KMS-11 (cell line): ENCODE data around the gene ST8SIA2.

Experiments
- H2AFZ ChIP-seq: fragments of 200-600 bp; sonication (generic); 2 replicates; pipeline ENCODE4 v1.6.1; 2016; ENCODE audit warnings: antibody characterized with exemption, mixed run types, low read depth
- H3K27ac ChIP-seq: fragments of 200-600 bp; sonication (generic); 2 replicates; pipeline ENCODE4 v1.6.1; 2016; ENCODE audit warnings: mild to moderate bottlenecking, mixed run types
- H3K27me3 ChIP-seq: fragments of 200-600 bp; sonication (generic); 2 replicates; pipeline ENCODE4 v1.6.1; 2017; ENCODE audit warnings: mild to moderate bottlenecking, low read depth, mixed run types, moderate library complexity; ENCODE audit not compliant: insufficient read depth
- H3K36me3 ChIP-seq: fragments of 200-600 bp; sonication (generic); 2 replicates; pipeline ENCODE4 v1.6.1; 2017; ENCODE audit warnings: mild to moderate bottlenecking, mixed run types; ENCODE audit not compliant: insufficient read depth
- H3K4me1 ChIP-seq: fragments of 200-600 bp; sonication (generic); 2 replicates; pipeline ENCODE4 v1.6.1; 2016; ENCODE audit warnings: mild to moderate bottlenecking, low read depth, mixed run types; ENCODE audit not compliant: poor library complexity, severe bottlenecking
- H3K4me2 ChIP-seq: fragments of 200-600 bp; sonication (generic); 2 replicates; pipeline ENCODE4 v1.7.0; 2016; ENCODE audit warnings: mild to moderate bottlenecking, mixed run types
- H3K4me3 ChIP-seq: fragments of 200-600 bp; sonication (generic); IDR thresholded peaks from 2 replicates; pipeline ENCODE4 v1.6.1; 2017; ENCODE audit warnings: low read depth, low read length, mixed read lengths; ENCODE audit not compliant: insufficient read depth
- H3K79me2 ChIP-seq: fragments of 200-600 bp; sonication (generic); 2 replicates; pipeline ENCODE4 v1.6.1; 2016; ENCODE audit warnings: low read depth, mixed run types; ENCODE audit not compliant: insufficient read depth
- H3K9ac ChIP-seq: fragments of 200-600 bp; sonication (generic); 2 replicates; pipeline ENCODE4 v1.6.1; 2016; ENCODE audit warnings: mild to moderate bottlenecking, mixed run types
- H4K20me1 ChIP-seq: fragments of 200-600 bp; sonication (generic); 2 replicates; pipeline ENCODE4 v1.6.1; 2016; ENCODE audit warnings: mild to moderate bottlenecking, mixed run types; ENCODE audit not compliant: insufficient read depth
- CTCF ChIP-seq: fragments of 200-600 bp; sonication (generic); conservative IDR thresholded peaks from 2 replicates; pipeline ENCODE4 v1.6.1; 2017; ENCODE audit warnings: low read depth, mild to moderate bottlenecking, antibody characterized with exemption, low read length, moderate library complexity, mixed read lengths

ST8SIA2 gene

GRCh38 chr15:92393071-92393979, at the start of gene ST8SIA2:
Gene ST8SIA2, plus strand, starts transcription at chr15:92393881. Its CDS starts 184 bp downstream, at chr15:92394065.
- Histone ChIP-seq H3K27me3 (no peaks in the 10 kb centered on the region), H3K4me1 (peaks cover 24% of the 10 kb centered on the region), H2AFZ (peak within 1 kb of the TSS; percentile 56), H3K36me3 (no peaks in the 10 kb centered on the region), H4K20me1 (0 out of 2 replicates have a peak, but pooled peaks cover 3% of the 10 kb centered on the region), H3K4me3 (no peak within 1 kb of the TSS), H3K9ac (peak within 1 kb of the TSS; percentile 89), H3K27ac (peak within 1 kb of the TSS; percentile 93), H3K4me2 (peak within 1 kb of the TSS; percentile 87), H3K79me2 (peaks cover 45% of the 10 kb centered on the region)
- TF ChIP-seq CTCF = no peak

GRCh38 chr15:92343924-92344643, 49.6 kb upstream of the ST8SIA2 start:
- H4K20me1 ChIP-seq = no peaks in the 10 kb centered on the region
- no peaks in the 10 kb centered on the region for H3K79me2 ChIP-seq
- TF ChIP-seq CTCF = no peak
- H3K4me2 ChIP-seq = no peak overlapping the region
- H3K4me1 ChIP-seq = no peaks in the 10 kb centered on the region
- H3K4me3 ChIP-seq = no peak overlapping the region
- no peak overlapping the region for H3K9ac ChIP-seq
- H2AFZ ChIP-seq = no peak overlapping the region
- no peaks in the 10 kb centered on the region for H3K36me3 ChIP-seq
- H3K27me3 ChIP-seq = no peaks in the 10 kb centered on the region
- no peak overlapping the region for H3K27ac ChIP-seq

- Histone ChIP-seq H3K4me2 (no peak overlapping the region), H3K27ac (no peak overlapping the region), H3K9ac (no peak overlapping the region), H2AFZ (no peak overlapping the region), H3K4me3 (no peak overlapping the region), H3K36me3 (no peaks in the 10 kb centered on the region), H3K79me2 (no peaks in the 10 kb centered on the region), H3K27me3 (no peaks in the 10 kb centered on the region), H4K20me1 (no peaks in the 10 kb centered on the region), H3K4me1 (no peaks in the 10 kb centered on the region)
- no peak for TF ChIP-seq CTCF
Measured at GRCh38 chr15:92346063-92346462, 47.6 kb upstream of the ST8SIA2 start.

- no peaks in the 10 kb centered on the region for H3K27me3 ChIP-seq
- H3K4me1 ChIP-seq = no peaks in the 10 kb centered on the region
- no peaks in the 10 kb centered on the region for H4K20me1 ChIP-seq
- H3K9ac ChIP-seq = no peak overlapping the region
- H2AFZ ChIP-seq = no peak overlapping the region
- TF ChIP-seq CTCF = no peak
- no peaks in the 10 kb centered on the region for H3K79me2 ChIP-seq
- no peaks in the 10 kb centered on the region for H3K36me3 ChIP-seq
- no peak overlapping the region for H3K27ac ChIP-seq
- no peak overlapping the region for H3K4me2 ChIP-seq
- H3K4me3 ChIP-seq = no peak overlapping the region
Measured at GRCh38 chr15:92355307-92355706, 38.4 kb upstream of the ST8SIA2 start.
